PC-3 (cell line): ENCODE measurements around the gene STARD10.

Experiments
- EZH2 ChIP-seq: fragments of 300-600 bp; sonication (generic); IDR thresholded peaks from one replicate; pipeline ENCODE4 v1.6.1; 2017; ENCODE audit warnings: antibody characterized with exemption, mild to moderate bottlenecking, low read length; ENCODE audit not compliant: unreplicated experiment
- EZH2phosphoT487 ChIP-seq: fragments of 300-600 bp; sonication (generic); IDR thresholded peaks from 2 replicates; pipeline ENCODE4 v1.6.1; 2018; ENCODE audit warnings: mild to moderate bottlenecking, antibody characterized with exemption, low read length, borderline replicate concordance
- TF ChIP-seq, protein P1 (sequence below): fragments of 300-600 bp; sonication (generic); conservative IDR thresholded peaks from 2 replicates; pipeline ENCODE4 v1.5.1; 2017; ENCODE audit warnings: antibody characterized with exemption, low read depth, mild to moderate bottlenecking, low read length

DNA sequence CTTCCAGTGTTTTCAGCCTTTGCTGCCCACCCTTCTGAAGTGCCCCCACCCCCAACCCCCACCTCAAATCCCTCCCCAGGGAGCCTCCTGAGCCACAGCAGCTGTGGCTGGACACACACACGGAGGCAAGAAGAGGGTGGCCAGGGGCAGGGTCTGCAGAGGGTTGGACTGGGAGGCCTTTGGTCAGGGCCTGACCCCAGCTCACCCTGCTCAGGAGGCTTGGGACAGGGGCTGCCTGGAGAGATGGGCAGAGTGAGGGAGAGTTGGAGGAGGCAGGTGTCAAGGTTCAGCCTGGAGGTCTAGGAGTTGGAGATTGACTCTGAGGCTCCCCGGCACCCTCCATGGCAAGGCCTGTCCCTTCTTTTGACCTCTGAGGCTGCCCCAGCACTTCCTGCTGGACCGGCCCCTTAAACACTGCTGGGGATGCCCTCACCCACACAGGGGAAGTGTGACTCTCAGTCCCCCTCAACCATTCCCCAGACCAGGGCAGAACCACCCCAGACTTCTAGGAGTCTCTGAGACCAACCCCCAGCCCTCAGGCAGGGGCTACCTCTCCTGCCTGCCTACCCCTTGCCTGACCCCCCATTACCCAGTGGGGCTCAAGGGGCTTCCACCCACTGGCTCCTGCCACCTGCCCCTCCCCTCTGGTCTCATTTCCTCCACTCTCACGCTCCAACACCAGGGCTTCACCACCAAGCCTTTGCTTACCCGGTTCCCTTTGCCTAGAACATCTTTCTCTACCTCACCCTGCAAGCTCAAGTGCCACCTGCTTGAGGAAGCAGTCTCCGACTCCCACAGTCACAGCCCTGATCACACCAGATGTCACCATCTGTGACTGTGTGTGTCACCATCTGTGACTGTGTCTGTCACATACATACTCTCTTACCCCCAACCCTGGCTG is 50.3 kb downstream of the STARD10 start:
- TF ChIP-seq, protein P1, sequence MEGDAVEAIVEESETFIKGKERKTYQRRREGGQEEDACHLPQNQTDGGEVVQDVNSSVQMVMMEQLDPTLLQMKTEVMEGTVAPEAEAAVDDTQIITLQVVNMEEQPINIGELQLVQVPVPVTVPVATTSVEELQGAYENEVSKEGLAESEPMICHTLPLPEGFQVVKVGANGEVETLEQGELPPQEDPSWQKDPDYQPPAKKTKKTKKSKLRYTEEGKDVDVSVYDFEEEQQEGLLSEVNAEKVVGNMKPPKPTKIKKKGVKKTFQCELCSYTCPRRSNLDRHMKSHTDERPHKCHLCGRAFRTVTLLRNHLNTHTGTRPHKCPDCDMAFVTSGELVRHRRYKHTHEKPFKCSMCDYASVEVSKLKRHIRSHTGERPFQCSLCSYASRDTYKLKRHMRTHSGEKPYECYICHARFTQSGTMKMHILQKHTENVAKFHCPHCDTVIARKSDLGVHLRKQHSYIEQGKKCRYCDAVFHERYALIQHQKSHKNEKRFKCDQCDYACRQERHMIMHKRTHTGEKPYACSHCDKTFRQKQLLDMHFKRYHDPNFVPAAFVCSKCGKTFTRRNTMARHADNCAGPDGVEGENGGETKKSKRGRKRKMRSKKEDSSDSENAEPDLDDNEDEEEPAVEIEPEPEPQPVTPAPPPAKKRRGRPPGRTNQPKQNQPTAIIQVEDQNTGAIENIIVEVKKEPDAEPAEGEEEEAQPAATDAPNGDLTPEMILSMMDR, result no peak
- TF ChIP-seq EZH2 (no peak), EZH2phosphoT487 (no peak)
